OCI-M2 (cell line): ENCODE data around the gene SIRT1.
"Not testable (repeated sequence)": the region's sequence is repeated elsewhere in the genome, so short reads cannot be mapped to it uniquely, and the experiment has no call there.

Experiments
- DNase-seq: peaks from one replicate; lab custom pipeline; 2025; ENCODE audit not compliant: unreplicated experiment; lab: John Stamatoyannopoulos, UW

The SIRT1 gene

DNA sequence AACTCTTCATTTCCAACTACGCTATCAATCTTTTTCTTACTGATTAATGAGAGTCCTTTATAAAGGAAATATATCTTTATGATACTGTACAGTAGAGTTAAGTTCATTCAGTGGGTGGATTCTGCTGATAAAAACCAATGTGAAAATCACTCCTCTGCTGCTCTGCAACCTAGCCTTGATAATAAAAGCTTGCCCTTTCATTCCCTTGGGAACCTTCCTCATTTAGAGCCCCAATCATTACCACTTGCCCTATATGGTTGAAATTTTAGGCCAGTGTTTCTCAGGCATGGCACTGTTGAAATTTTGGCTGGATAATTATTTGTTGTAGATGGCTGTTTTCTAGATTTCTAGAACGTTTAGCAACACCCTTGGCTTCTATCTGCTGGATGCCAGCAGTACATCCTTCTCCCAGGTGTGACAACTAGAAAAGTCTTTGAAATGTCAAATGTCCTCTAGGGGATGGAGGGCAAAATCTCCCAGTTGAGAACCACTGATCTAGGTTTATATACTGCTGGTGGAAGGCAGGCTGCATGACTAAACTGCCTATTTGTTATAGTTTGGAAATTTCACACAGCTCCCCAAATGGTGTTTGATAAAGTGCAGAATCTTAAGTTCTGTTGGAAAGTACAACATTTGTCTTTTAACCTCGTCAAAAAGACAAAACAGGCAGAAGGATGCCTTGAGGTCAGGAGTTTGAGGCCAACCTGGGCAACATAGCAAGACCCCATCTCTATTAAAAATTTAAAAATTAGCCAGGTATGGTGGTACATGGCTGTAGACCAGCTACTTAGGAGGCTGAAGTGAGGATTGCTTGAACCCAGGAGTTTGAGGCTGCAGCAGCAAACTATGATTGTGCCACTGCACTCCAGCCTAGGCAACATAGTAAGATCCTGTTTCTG is 8.9 kb upstream of the SIRT1 start:
- no peak for DNase-seq

- DNase-seq, result not testable (repeated sequence)
These were observed 7.0 kb upstream of the SIRT1 start for GRCh38 chr10:67877421-67877820.

DNA sequence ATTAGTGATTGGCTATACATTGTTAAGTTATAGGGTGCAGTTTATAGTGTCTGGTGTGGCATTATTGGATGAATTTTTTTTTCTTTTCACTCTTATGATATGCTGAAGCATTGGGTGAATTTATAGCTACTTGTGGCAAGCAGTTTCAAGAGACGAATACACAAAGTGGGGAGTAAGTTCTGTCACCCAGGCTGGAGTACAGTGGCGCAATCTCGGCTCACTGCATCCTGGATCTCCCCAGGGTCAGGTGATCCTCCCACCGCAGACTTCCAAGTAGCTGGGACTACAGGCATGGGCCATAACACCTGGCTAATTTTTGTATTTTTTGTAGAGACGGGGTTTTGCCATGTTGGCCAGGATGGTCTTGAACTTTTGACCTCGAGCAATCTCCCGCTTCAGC is 6.3 kb upstream of the SIRT1 start:
- DNase-seq, result no peak

DNA sequence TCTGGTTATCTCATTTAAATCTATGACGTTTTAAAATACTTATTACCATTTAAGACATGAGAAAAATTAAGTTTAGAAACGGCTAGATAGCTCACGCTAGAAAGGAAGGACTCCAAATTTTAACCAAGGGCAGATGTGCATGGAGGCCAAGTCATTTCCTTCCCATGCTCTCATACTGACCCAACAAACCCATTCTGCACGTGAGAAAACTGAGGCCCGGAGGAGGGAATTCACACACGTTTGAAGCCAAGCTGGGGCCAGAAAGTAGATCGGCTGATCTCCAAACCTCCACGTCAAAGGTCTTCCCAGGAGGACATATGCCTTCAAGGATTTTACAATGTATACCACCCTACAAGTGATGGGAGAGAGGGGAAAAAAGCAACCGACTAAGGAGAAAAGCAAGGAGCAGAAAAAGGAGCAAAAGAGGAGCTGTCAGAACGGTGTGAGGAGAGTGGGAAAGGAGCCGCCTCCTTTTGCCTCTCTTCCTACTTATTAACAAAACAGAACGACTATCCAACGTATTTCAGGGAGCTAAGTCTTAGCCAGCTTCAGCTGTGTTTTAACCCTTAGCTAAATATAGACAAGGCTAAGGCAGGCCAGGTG is 645 bp upstream of the SIRT1 start:
- no peak for DNase-seq

DNA sequence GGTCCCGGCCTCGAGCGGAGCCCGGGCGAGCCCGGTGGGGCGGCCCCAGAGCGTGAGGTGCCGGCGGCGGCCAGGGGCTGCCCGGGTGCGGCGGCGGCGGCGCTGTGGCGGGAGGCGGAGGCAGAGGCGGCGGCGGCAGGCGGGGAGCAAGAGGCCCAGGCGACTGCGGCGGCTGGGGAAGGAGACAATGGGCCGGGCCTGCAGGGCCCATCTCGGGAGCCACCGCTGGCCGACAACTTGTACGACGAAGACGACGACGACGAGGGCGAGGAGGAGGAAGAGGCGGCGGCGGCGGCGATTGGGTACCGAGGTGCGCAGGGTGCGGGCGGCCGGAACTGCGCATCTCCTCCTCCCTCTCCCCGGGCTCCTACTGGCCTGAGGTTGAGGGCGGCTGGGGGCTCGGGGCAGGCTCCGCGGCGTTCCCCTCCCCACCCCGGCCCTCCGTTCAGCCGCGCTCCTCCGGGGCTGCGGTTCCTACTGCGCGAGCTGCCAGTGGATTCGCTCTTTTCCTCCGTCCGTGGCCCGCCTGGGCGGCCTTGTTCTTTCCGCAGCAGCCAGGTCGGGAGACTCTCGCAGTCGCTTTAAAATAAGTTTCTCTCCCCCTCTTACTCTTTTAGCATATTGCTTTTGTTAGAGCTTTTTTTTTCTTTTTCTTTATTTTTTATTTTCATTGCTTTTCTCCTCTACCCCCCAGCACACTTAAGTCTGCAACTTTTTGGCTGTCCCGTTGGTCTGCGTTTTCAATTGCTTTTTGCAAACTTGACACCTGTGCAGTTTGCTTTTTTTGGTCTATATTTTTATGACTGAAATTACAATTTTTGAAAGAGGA is 600 bp downstream of the SIRT1 start:
- peak; percentile 42 for DNase-seq

- DNase-seq, result no peak
These were observed 9.2 kb downstream of the SIRT1 start for GRCh38 chr10:67893637-67894036.

GRCh38 chr10:67903581-67903980 is 19.1 kb downstream of the SIRT1 start:
- no peak for DNase-seq

DNA sequence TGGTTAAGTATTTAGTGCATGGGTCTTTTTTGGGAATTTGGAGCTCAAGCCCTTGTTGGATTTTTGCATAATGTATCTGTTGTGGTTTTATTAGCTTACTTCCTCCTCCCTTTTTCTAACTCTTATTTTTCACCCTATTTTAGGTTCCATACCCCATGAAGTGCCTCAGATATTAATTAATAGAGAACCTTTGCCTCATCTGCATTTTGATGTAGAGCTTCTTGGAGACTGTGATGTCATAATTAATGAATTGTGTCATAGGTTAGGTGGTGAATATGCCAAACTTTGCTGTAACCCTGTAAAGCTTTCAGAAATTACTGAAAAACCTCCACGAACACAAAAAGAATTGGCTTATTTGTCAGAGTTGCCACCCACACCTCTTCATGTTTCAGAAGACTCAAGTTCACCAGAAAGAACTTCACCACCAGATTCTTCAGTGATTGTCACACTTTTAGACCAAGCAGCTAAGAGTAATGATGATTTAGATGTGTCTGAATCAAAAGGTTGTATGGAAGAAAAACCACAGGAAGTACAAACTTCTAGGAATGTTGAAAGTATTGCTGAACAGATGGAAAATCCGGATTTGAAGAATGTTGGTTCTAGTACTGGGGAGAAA is 28.0 kb downstream of the SIRT1 start:
- no peak for DNase-seq

GRCh38 chr10:67914777-67915340 is 30.4 kb downstream of the SIRT1 start:
- no peak for DNase-seq

DNA sequence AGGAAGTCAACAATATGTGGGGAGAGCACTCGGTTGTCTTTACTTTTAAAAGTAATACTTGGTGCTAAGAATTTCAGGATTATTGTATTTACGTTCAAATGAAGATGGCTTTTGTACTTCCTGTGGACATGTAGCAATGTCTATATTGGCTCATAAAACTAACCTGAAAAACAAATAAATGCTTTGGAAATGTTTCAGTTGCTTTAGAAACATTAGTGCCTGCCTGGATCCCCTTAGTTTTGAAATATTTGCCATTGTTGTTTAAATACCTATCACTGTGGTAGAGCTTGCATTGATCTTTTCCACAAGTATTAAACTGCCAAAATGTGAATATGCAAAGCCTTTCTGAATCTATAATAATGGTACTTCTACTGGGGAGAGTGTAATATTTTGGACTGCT is 32.7 kb downstream of the SIRT1 start:
- no peak for DNase-seq

DNA sequence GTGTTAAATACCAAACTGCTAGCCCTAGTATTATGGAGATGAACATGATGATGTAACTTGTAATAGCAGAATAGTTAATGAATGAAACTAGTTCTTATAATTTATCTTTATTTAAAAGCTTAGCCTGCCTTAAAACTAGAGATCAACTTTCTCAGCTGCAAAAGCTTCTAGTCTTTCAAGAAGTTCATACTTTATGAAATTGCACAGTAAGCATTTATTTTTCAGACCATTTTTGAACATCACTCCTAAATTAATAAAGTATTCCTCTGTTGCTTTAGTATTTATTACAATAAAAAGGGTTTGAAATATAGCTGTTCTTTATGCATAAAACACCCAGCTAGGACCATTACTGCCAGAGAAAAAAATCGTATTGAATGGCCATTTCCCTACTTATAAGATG is 33.2 kb downstream of the SIRT1 start:
- DNase-seq, result no peak

GRCh38 chr10:67921065-67921464 is 36.6 kb downstream of the SIRT1 start:
- DNase-seq, result no peak

- DNase-seq, result no peak
These were observed 39.1 kb downstream of the SIRT1 start for GRCh38 chr10:67923551-67923950.

DNA sequence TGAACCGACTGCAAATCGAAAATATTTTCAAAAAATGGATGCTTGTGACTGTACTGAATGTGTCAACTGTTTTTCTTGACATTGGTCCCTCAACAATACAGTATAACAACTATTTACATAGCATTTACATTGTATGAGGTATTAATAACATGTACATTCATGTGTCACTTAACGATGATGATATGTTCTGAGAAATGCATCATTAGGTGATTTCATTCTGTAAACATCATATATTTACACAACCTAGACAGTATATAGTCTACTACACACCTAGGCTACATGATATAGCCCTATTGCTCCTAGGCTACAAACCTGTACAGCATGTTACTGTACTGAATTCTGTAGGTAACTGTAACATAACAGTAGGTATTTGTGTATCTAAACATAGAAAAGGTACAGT is 39.7 kb downstream of the SIRT1 start:
- DNase-seq, result no peak

DNA sequence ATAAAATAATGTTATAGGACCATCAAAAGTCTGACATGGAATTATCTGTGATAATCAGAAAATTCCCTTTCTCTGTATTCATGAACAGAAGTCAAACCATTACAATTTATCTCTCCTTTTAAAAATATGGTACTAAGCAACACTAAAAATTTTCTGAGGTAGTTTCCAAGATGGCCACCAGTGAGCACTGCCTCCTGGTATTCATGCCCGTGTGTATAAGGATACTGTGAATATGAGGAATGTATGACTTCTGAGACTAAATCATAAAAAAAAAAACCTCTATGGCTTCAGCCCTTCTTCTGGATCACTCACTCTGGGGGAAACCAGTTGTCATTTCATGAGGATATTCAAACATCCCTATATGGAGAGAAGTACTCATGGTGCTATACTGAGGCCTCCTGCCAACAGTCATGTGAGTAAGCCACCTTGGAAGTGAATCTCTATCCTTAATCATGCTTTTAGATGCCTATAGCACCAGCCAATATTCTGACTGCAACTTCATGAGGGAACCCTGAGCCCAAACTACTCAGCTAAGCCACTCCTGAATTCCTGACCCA is 41.1 kb downstream of the SIRT1 start:
- no peak for DNase-seq

DNA sequence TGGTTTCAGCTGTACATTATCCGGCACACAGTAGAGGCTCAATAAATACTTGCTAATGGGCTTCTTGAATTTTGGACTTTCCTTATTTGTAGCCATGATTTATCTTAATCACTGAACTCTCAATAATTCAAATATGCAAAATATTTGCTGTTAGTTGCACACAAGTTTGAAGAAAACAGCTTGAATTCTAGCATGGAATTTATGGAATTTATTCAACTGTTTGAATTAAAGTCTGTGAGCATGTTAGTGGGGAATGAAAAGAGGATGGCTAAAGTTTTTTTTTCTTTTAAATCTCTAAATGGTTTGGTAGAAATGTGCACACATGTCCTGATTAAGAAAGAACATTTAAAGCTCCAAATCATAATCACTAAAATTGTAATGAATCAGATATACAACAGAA is 42.5 kb downstream of the SIRT1 start:
- no peak for DNase-seq

DNA sequence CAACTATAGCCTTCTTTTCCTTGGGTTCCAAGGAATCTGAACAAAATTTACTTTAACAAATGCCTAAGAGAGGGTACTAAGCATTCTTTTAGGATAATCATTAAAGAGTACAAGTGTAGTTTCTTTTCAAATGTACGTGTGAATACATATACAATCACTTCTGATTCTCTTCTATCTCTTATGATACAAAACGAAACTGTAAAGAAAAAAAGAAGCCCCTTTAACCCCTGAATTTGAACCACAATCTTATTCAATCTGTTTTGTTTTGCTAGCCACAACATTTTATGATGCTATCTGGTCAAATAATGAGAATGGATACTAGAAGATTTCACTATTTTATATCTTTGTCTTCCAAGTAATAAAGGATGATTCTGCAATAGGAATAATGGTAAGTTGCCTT is 48.7 kb downstream of the SIRT1 start:
- no peak for DNase-seq

- no peak for DNase-seq
These were observed 49.9 kb downstream of the SIRT1 start for GRCh38 chr10:67934336-67934735.

- DNase-seq, result no peak
These were observed 50.8 kb downstream of the SIRT1 start for GRCh38 chr10:67935223-67935622.

- DNase-seq, result no peak
These were observed 52.0 kb downstream of the SIRT1 start for GRCh38 chr10:67936416-67936815.

GRCh38 chr10:67943917-67944316 is 59.5 kb downstream of the SIRT1 start:
- DNase-seq, result no peak
